ENCODE results near the gene INPP4B.

Gene INPP4B

DNA sequence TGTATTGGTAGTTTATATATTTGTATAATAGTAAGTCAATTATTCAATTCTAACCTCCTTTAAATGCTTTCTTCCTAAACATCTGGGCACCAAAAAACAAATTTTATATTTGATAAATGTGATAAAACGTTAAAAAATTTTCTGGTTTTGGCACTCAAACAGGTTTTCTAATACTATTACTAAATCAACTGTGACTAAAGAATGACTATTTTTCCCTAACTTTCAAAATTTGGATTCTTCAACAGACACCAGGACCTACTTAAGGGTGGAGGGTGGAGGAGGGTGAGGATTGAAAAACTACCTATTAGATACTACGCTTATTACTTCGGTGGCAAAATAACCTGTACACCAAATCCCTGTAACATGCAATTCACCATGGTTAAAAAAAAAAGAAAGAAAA is 654.2 kb downstream of the INPP4B start:
- TF ChIP-seq, protein P1, sequence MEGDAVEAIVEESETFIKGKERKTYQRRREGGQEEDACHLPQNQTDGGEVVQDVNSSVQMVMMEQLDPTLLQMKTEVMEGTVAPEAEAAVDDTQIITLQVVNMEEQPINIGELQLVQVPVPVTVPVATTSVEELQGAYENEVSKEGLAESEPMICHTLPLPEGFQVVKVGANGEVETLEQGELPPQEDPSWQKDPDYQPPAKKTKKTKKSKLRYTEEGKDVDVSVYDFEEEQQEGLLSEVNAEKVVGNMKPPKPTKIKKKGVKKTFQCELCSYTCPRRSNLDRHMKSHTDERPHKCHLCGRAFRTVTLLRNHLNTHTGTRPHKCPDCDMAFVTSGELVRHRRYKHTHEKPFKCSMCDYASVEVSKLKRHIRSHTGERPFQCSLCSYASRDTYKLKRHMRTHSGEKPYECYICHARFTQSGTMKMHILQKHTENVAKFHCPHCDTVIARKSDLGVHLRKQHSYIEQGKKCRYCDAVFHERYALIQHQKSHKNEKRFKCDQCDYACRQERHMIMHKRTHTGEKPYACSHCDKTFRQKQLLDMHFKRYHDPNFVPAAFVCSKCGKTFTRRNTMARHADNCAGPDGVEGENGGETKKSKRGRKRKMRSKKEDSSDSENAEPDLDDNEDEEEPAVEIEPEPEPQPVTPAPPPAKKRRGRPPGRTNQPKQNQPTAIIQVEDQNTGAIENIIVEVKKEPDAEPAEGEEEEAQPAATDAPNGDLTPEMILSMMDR (IDR thresholded peaks at IDR 0.05; ENCODE audit: borderline replicate concordance, insufficient read depth, low read depth, low read length), result no peak
- no peak overlapping the region for H3K4me3 ChIP-seq (ENCODE audit: low read depth, low read length)

GRCh38 chr4:142181021-142181420 is 665.1 kb downstream of the INPP4B start:
- TF ChIP-seq, protein P1 (IDR thresholded peaks at IDR 0.05; ENCODE audit: borderline replicate concordance, insufficient read depth, low read depth, low read length), result no peak
- no peak overlapping the region for H3K4me3 ChIP-seq (ENCODE audit: low read depth, low read length)

DNA sequence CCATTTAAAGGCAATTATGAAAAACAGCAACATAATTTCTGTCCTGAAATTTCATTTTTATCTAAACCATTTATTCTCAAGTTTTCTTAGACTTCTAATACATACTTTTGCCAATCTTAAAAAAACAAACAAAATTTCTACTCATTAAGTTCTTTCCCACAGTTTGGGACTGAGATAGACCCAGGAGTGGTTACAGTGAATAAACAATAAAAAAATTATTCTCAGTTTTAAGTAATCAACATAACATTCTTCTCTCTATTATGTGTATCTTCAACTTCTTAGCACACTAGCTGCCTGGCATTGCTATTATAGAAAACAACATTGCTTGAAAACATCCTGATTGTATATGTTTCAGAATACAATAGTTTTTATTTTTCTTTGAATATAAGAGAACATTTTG is 676.9 kb downstream of the INPP4B start:
- TF ChIP-seq, protein P1 (IDR thresholded peaks at IDR 0.05; ENCODE audit: borderline replicate concordance, insufficient read depth, low read depth, low read length), result no peak
- H3K4me3 ChIP-seq (ENCODE audit: low read depth, low read length), result no peak overlapping the region

DNA sequence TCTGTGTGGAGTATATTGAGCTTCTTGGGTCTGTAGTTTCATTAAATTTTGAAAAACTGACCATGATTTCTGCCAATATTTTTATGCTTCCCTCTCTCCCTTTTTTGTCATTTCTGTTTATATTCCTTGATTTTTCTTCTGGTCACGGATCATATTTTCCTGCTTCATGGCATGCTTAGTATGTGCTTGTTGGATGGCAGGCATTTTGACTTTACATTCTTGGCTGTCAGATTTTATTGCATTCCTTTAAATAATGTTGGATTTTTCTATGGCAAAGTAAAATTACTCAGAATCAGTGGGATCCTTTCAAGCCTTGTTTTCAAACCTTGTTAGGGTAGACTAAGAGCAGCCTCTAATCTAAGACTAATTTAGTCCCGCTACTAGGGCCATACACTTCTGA is 677.9 kb downstream of the INPP4B start:
- no peak overlapping the region for H3K4me3 ChIP-seq (ENCODE audit: low read depth, low read length)
- TF ChIP-seq, protein P1 (IDR thresholded peaks at IDR 0.05; ENCODE audit: borderline replicate concordance, insufficient read depth, low read depth, low read length), result no peak

GRCh38 chr4:142164767-142165500 is 681.2 kb downstream of the INPP4B start:
- TF ChIP-seq, protein P1 (IDR thresholded peaks at IDR 0.05; ENCODE audit: borderline replicate concordance, insufficient read depth, low read depth, low read length), result no peak

DNA sequence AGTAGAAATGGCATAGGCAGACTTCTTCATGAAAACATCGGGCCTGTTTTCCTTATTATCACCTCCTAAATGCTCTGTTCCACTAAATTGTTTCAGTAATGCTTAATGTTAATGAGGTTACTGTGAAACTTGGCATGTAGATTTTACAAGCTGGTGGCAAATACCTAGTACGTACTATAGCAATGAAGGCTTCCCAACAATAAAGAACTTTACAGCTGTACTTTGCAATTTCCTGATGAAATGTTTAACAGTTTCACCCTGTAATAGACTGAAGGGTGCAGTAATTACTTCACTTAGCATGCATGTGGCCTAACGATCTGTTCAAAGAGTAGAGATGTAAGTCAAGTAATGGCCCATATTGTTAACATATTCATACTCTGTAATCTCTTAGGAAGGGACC is 685.0 kb downstream of the INPP4B start:
- no peak overlapping the region for H3K4me3 ChIP-seq (ENCODE audit: low read depth, low read length)
- TF ChIP-seq, protein P1 (IDR thresholded peaks at IDR 0.05; ENCODE audit: borderline replicate concordance, insufficient read depth, low read depth, low read length), result no peak

More at GRCh38 chr4:142164767-142165500, 681.2 kb downstream of the INPP4B start:
- no peak overlapping the region for H3K4me3 ChIP-seq (ENCODE audit: low read depth, low read length)

DNA sequence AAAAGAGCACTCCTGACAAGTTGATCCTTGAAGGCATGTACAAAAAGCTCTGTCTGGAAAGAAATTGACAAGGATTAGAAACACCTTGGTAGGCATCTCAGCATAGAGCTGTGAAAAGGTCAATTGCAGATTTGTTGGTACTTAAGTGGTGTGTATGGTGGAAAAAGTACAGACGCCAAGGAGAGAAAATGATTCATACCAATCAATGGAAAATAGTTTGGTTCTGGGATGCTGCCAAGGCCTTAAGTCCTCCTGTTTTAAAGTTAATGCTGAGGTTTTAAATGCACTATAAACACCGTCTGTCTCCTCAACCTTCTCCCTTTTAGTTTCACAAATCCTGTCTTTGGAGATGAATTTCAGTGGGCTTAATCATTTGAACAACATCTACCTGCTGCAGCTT is 685.6 kb downstream of the INPP4B start:
- TF ChIP-seq, protein P1 (IDR thresholded peaks at IDR 0.05; ENCODE audit: borderline replicate concordance, insufficient read depth, low read depth, low read length), result no peak

More for the DNA sequence above, 685.6 kb downstream of the INPP4B start:
- no peak overlapping the region for H3K4me3 ChIP-seq (ENCODE audit: low read depth, low read length)

Measured in GM12875 (cell line).